ENCODE measurements around the gene EEF1AKMT2.

GRCh38 chr10:124741281-124741921 lies 50.3 kb downstream of the EEF1AKMT2 start:
- TF ChIP-seq CTCF (IDR thresholded peaks at IDR 0.05; ENCODE audit: low read depth, low read length, poor library complexity, severe bottlenecking), result peak; percentile 90
- no peak for TF ChIP-seq EZH2phosphoT487 (IDR thresholded peaks at IDR 0.05; ENCODE audit: borderline replicate concordance, low read length)
